Measurements from ENCODE around the gene KRTAP1-1.

KRTAP1-1 gene

DNA sequence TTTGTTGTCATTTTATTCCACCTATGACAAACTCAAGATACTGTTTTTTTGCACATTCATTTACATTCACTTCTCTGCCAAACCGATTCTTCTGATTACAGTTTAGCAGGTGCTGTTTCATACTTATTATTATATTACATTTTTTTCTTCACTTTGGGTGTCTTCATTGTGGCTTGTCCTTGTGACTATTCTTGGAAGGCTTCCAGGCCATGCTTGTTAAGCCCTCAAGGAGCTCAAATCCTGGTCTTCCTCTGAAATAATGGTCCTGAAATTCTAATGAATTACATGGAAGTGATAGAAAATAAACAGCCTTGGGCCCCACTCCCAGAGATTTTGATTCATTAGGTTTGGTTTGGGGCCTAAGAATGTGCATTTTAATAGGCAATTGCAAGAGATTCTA lies 23.1 kb upstream of the KRTAP1-1 start:
- H3K79me2 ChIP-seq (ENCODE audit: insufficient read depth, low read length): no peaks in the 10 kb centered on the region
- H3K27ac ChIP-seq (ENCODE audit: low read depth, low read length): no peak overlapping the region
- no peaks in the 10 kb centered on the region for H4K20me1 ChIP-seq (ENCODE audit: low read depth, low read length)
- TF ChIP-seq, protein P1, sequence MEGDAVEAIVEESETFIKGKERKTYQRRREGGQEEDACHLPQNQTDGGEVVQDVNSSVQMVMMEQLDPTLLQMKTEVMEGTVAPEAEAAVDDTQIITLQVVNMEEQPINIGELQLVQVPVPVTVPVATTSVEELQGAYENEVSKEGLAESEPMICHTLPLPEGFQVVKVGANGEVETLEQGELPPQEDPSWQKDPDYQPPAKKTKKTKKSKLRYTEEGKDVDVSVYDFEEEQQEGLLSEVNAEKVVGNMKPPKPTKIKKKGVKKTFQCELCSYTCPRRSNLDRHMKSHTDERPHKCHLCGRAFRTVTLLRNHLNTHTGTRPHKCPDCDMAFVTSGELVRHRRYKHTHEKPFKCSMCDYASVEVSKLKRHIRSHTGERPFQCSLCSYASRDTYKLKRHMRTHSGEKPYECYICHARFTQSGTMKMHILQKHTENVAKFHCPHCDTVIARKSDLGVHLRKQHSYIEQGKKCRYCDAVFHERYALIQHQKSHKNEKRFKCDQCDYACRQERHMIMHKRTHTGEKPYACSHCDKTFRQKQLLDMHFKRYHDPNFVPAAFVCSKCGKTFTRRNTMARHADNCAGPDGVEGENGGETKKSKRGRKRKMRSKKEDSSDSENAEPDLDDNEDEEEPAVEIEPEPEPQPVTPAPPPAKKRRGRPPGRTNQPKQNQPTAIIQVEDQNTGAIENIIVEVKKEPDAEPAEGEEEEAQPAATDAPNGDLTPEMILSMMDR (IDR thresholded peaks at IDR 0.05; ENCODE audit: insufficient read depth, low read length, poor library complexity, severe bottlenecking): no peak
- TF ChIP-seq EZH2phosphoT487 (conservative IDR thresholded peaks at IDR 0.05; ENCODE audit: low read length): no peak
- no peak overlapping the region for H3K9ac ChIP-seq (ENCODE audit: low read length)
- H3K9me2 ChIP-seq (replicated peaks; ENCODE audit: insufficient read depth, low read length): no peaks in the 10 kb centered on the region
- no peaks in the 10 kb centered on the region for H3F3A ChIP-seq (ENCODE audit: insufficient read depth)
- H3K4me2 ChIP-seq (ENCODE audit: low read depth, low read length, poor library complexity, severe bottlenecking): no peak overlapping the region
- H3K4me3 ChIP-seq (ENCODE audit: insufficient read depth, low read length, poor library complexity, severe bottlenecking): no peak overlapping the region
- H3K27me3 ChIP-seq (ENCODE audit: low read length): no peaks in the 10 kb centered on the region
- H3K9me3 ChIP-seq (ENCODE audit: insufficient read depth, low read length): no peaks in the 10 kb centered on the region
- no peaks in the 10 kb centered on the region for H3K36me3 ChIP-seq (ENCODE audit: low read length)
- H2AFZ ChIP-seq (ENCODE audit: low read depth, low read length, severe bottlenecking): no peak overlapping the region

DNA sequence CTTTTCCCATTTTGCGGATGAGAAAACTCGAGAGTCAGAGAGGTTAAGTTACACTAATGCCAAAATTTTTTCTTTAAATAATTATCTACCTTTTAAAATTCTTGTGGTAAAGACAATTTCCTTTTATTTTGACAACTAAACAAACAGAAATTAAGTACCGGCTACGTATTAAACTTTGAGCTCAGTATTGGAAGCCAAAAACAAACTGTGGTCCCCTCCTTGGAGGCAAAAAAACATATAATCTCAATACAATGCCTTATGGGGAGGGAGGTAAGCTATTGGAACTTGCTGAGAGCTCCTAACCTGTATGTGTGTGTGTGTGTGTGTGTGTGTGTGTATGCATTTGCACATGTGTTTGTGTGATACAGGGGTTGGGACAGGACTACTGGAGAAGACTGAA lies 22.2 kb upstream of the KRTAP1-1 start:
- Histone ChIP-seq H3K4me2 (ENCODE audit: low read depth, low read length, poor library complexity, severe bottlenecking) (no peak overlapping the region), H3K9ac (ENCODE audit: low read length) (no peak overlapping the region), H3K36me3 (ENCODE audit: low read length) (no peaks in the 10 kb centered on the region), H3K4me3 (ENCODE audit: insufficient read depth, low read length, poor library complexity, severe bottlenecking) (no peak overlapping the region), H2AFZ (ENCODE audit: low read depth, low read length, severe bottlenecking) (no peak overlapping the region), H3K27ac (ENCODE audit: low read depth, low read length) (no peak overlapping the region), H3K9me2 (replicated peaks; ENCODE audit: insufficient read depth, low read length) (no peaks in the 10 kb centered on the region), H4K20me1 (ENCODE audit: low read depth, low read length) (no peaks in the 10 kb centered on the region), H3K27me3 (ENCODE audit: low read length) (no peaks in the 10 kb centered on the region), H3K9me3 (ENCODE audit: insufficient read depth, low read length) (no peaks in the 10 kb centered on the region), H3K79me2 (ENCODE audit: insufficient read depth, low read length) (no peaks in the 10 kb centered on the region), H3F3A (ENCODE audit: insufficient read depth) (no peaks in the 10 kb centered on the region)
- TF ChIP-seq, protein P1 (IDR thresholded peaks at IDR 0.05; ENCODE audit: insufficient read depth, low read length, poor library complexity, severe bottlenecking): no peak
- no peak for TF ChIP-seq EZH2phosphoT487 (conservative IDR thresholded peaks at IDR 0.05; ENCODE audit: low read length)

DNA sequence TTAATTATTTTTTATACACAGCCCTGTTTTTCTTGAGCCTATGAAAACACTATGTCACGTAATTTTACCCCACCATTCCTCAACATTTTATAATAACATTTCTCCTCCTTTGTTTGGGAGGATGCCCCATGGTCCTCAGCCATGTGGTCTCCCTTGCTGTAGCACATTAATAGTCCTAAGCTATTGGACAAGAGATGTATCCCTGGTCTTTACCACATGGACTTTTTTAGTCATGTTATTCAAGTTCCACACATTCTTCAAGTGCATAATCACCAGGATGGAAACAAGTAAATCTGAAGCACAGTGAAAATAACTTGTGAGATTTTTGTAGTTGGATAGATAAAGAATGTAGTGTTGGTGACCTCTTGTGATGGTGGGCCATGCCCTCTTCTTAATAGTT lies 20.7 kb upstream of the KRTAP1-1 start:
- Histone ChIP-seq H3K4me2 (ENCODE audit: low read depth, low read length, poor library complexity, severe bottlenecking) (no peak overlapping the region), H3K9ac (ENCODE audit: low read length) (no peak overlapping the region), H3K36me3 (ENCODE audit: low read length) (no peaks in the 10 kb centered on the region), H3K4me3 (ENCODE audit: insufficient read depth, low read length, poor library complexity, severe bottlenecking) (no peak overlapping the region), H3K79me2 (ENCODE audit: insufficient read depth, low read length) (no peaks in the 10 kb centered on the region), H3K27ac (ENCODE audit: low read depth, low read length) (no peak overlapping the region), H2AFZ (ENCODE audit: low read depth, low read length, severe bottlenecking) (no peak overlapping the region), H3F3A (ENCODE audit: insufficient read depth) (no peaks in the 10 kb centered on the region), H3K27me3 (ENCODE audit: low read length) (no peaks in the 10 kb centered on the region), H4K20me1 (ENCODE audit: low read depth, low read length) (no peaks in the 10 kb centered on the region), H3K9me3 (ENCODE audit: insufficient read depth, low read length) (no peaks in the 10 kb centered on the region), H3K9me2 (replicated peaks; ENCODE audit: insufficient read depth, low read length) (no peaks in the 10 kb centered on the region)
- no peak for TF ChIP-seq EZH2phosphoT487 (conservative IDR thresholded peaks at IDR 0.05; ENCODE audit: low read length)
- TF ChIP-seq, protein P1 (IDR thresholded peaks at IDR 0.05; ENCODE audit: insufficient read depth, low read length, poor library complexity, severe bottlenecking): no peak

Measured in SU-DHL-6 (cell line).